GM23338 (cell line): Measurements from ENCODE around the gene TMEM59. TPM values are rescaled to one million over a fixed set of nuclear protein-coding genes. Genes with fewer than 3 reads are reported as not detected.

Experiments used
- ATAC-seq: fragments of 200-7000 bp; cut with Tn5 transposase; 3 replicates; pipeline ENCODE4 v1.9.1; 2020
- DNase-seq: peaks from one replicate; pipeline ENCODE4 v3.0.0-alpha.2; 2015; ENCODE audit warnings: low spot score
- H2AFZ ChIP-seq: fragments of 200-600 bp; sonication (generic); 2 replicates; pipeline ENCODE4 v1.8.0; 2016; ENCODE audit warnings: antibody characterized with exemption, mild to moderate bottlenecking, moderate library complexity
- H3F3A ChIP-seq: fragments of 200-600 bp; sonication (generic); replicated peaks from 2 replicates; pipeline ENCODE4 v1.8.0; 2017; ENCODE audit warnings: antibody characterized with exemption, mixed run types, low read depth
- H3K27ac ChIP-seq: fragments of 200-600 bp; sonication (generic); 2 replicates; pipeline ENCODE4 v1.6.1; 2016; ENCODE audit warnings: low read depth
- H3K27me3 ChIP-seq: fragments of 200-600 bp; sonication (generic); 2 replicates; pipeline ENCODE4 v1.8.0; 2016; ENCODE audit warnings: mild to moderate bottlenecking, mixed run types, moderate library complexity; ENCODE audit not compliant: insufficient read depth
- H3K36me3 ChIP-seq: fragments of 200-600 bp; sonication (generic); 2 replicates; pipeline ENCODE4 v1.8.0; 2016; ENCODE audit warnings: mild to moderate bottlenecking; ENCODE audit not compliant: insufficient read depth
- H3K4me1 ChIP-seq: fragments of 200-600 bp; sonication (generic); 2 replicates; pipeline ENCODE4 v1.8.0; 2016; ENCODE audit warnings: mild to moderate bottlenecking, moderate library complexity; ENCODE audit not compliant: insufficient read depth
- H3K4me2 ChIP-seq: fragments of 200-600 bp; sonication (generic); 2 replicates; pipeline ENCODE4 v1.7.1; 2017; ENCODE audit warnings: mixed run types
- H3K4me3 ChIP-seq: fragments of 200-600 bp; sonication (generic); 2 replicates; pipeline ENCODE4 v1.6.1; 2016; ENCODE audit warnings: mixed run types
- H3K79me2 ChIP-seq: fragments of 200-600 bp; sonication (generic); replicated peaks from 2 replicates; pipeline ENCODE4 v1.8.0; 2017; ENCODE audit warnings: mild to moderate bottlenecking; ENCODE audit not compliant: insufficient read depth
- H3K9me2 ChIP-seq: fragments of 200-600 bp; sonication (generic); 2 replicates; pipeline ENCODE4 v1.8.0; 2017; ENCODE audit not compliant: insufficient read depth
- H4K20me1 ChIP-seq: fragments of 200-600 bp; sonication (generic); replicated peaks from 2 replicates; pipeline ENCODE4 v1.8.0; 2017; ENCODE audit warnings: mild to moderate bottlenecking; ENCODE audit not compliant: insufficient read depth
- H3K27ac Mint-ChIP-seq: 2 replicates; pipeline ENCODE4 v1.8.0; 2020; ENCODE audit warnings: inconsistent platforms, mild to moderate bottlenecking, moderate library complexity, mixed read lengths
- H3K27me3 Mint-ChIP-seq: 3 replicates; pipeline ENCODE4 v1.8.0; 2022; ENCODE audit warnings: low read depth, mild to moderate bottlenecking, moderate library complexity, mixed read lengths, inconsistent platforms; ENCODE audit not compliant: insufficient read depth, poor library complexity
- H3K36me3 Mint-ChIP-seq: 3 replicates; pipeline ENCODE4 v1.8.0; 2021; ENCODE audit warnings: low read depth, mild to moderate bottlenecking, inconsistent platforms, moderate library complexity, mixed read lengths
- H3K4me1 Mint-ChIP-seq: 3 replicates; pipeline ENCODE4 v1.8.0; 2020; ENCODE audit warnings: mild to moderate bottlenecking, inconsistent platforms, mixed read lengths
- H3K4me3 Mint-ChIP-seq: 3 replicates; pipeline ENCODE4 v1.8.0; 2021; ENCODE audit warnings: moderate library complexity, mild to moderate bottlenecking, inconsistent platforms, mixed read lengths
- H3K9me3 Mint-ChIP-seq: 3 replicates; pipeline ENCODE4 v1.8.0; 2020; ENCODE audit warnings: moderate library complexity, mild to moderate bottlenecking, inconsistent platforms, mixed read lengths
- CREB1 ChIP-seq: fragments of 250-450 bp; sonication (Bioruptor Pico); IDR thresholded peaks from 2 replicates; pipeline ENCODE4 v1.5.0; 2020; ENCODE audit warnings: low read depth, mild to moderate bottlenecking, moderate library complexity
- EZH2 ChIP-seq: fragments of 200-600 bp; sonication (generic); IDR thresholded peaks from one replicate; pipeline ENCODE4 v1.8.0; 2017; ENCODE audit warnings: antibody characterized with exemption, mild to moderate bottlenecking, low read depth; ENCODE audit not compliant: unreplicated experiment
- EZH2phosphoT487 ChIP-seq: fragments of 200-600 bp; sonication (generic); IDR thresholded peaks from one replicate; pipeline ENCODE4 v1.8.1; 2018; ENCODE audit warnings: antibody characterized with exemption; ENCODE audit not compliant: unreplicated experiment
- NANOG ChIP-seq: IDR thresholded peaks from 2 replicates; pipeline ENCODE4 v1.6.1; 2016; ENCODE audit warnings: antibody characterized with exemption, borderline replicate concordance
- POLR2AphosphoS5 ChIP-seq: IDR thresholded peaks from 2 replicates; pipeline ENCODE4 v1.6.1; 2016; ENCODE audit warnings: antibody characterized with exemption, low read depth
- ZNF114 ChIP-seq: fragments of 250-450 bp; sonication (Bioruptor Pico); IDR thresholded peaks from 2 replicates; pipeline ENCODE4 v1.5.0; 2020; ENCODE audit warnings: mild to moderate bottlenecking, moderate library complexity
- ZNF331 ChIP-seq: fragments of 250-450 bp; sonication (Bioruptor Pico); IDR thresholded peaks from 2 replicates; pipeline ENCODE4 v1.5.0; 2020; ENCODE audit warnings: low read depth, mild to moderate bottlenecking, moderate library complexity
- polyA plus RNA-seq: library from polyadenylated mRNA; unstranded; fragments of >200 nt; fragmentation: Nextera tagmentation; extraction: Ambion mirVana; gene quantifications from 2 replicates; pipeline ENCODE4 v1.2.1, GENCODE V29; 2016
- total RNA-seq: library from RNA; depleted of rRNA; stranded (reverse); fragments of >200 nt; shearing (Covaris generic); gene quantifications from 2 replicates; pipeline ENCODE4 v1.2.3, GENCODE V29; 2014
- TF ChIP-seq, protein P1 (sequence below): IDR thresholded peaks from one replicate; pipeline ENCODE4 v1.6.1; 2018; ENCODE audit warnings: antibody characterized with exemption; ENCODE audit not compliant: unreplicated experiment
- TF ChIP-seq, protein P2 (sequence below): IDR thresholded peaks from 2 replicates; pipeline ENCODE4 v1.6.1; 2016; ENCODE audit warnings: antibody characterized with exemption
- TF ChIP-seq, protein P3 (sequence below), 2 experiments: fragments of 200-600 bp in 1 of 2; sonication (generic) in 1 of 2; conservative IDR thresholded peaks; 2 replicates each; pipeline versions ENCODE4 v1.5.1 to v1.6.1; 2016 to 2017; ENCODE audit warnings: antibody characterized with exemption in 2 of 2, low read depth in 2 of 2, mild to moderate bottlenecking in 2 of 2, moderate library complexity in 1 of 2

Gene TMEM59
- total and polyA plus RNA-seq, 2 experiments from 2014 or later, result 81.9 to 132 TPM

DNA sequence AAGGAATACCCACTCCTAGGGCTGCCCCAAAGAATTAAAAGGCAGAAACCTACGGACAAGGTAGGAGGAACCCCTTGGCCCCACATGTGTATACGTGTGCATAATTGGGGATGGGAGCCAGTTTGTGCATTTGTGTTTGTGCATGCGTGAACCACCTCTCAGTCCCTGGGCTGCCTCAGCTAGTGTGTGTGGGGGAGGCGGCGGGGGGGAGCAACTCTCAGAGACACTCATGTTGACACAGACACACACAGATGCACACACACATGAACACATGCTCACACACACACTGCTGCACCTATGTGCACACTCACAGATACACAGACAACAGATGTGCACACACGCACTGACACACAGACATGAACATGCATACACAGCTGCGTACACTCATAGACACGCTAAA lies 40.1 kb downstream of the TMEM59 start:
- H3K27me3 Mint-ChIP-seq, result peaks cover 8% of the 10 kb centered on the region
- Histone ChIP-seq H3K27ac (no peak overlapping the region), H3K27me3 (no peaks in the 10 kb centered on the region)

DNA sequence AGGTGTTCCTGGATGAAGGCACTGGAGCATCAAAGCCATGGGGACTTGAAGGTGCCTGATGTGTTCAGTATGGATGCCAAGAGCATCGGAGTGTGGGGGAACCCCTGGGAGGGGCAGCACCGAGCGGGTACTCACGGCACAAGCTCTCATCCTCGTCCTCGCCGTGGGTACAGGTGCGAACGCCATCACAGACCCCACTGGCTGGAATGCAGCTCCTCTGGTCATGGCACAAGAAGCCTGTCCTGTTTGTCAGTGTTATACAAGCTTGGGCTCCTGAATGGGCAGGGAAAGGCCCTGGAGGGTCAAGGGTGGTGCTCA lies 41.0 kb downstream of the TMEM59 start:
- no peaks in the 10 kb centered on the region for H3K36me3 ChIP-seq
- peaks cover 7% of the 10 kb centered on the region for H3K27me3 Mint-ChIP-seq
- H3K4me1 Mint-ChIP-seq, result peaks cover 8% of the 10 kb centered on the region; the same call in 2 of the 3 replicates
- no peak overlapping the region for H3K4me3 Mint-ChIP-seq
- ATAC-seq (no peak), DNase-seq (no peak)
- H3F3A ChIP-seq, result no peaks in the 10 kb centered on the region
- no peaks in the 10 kb centered on the region for H3K9me3 Mint-ChIP-seq
- no peaks in the 10 kb centered on the region for H4K20me1 ChIP-seq
- no peaks in the 10 kb centered on the region; the same call in 1 of the 2 replicates for H3K9me2 ChIP-seq
- H3K27ac ChIP-seq, result no peak overlapping the region
- H3K79me2 ChIP-seq, result no peaks in the 10 kb centered on the region
- no peaks in the 10 kb centered on the region for H3K27me3 ChIP-seq
- H3K4me1 ChIP-seq, result no peaks in the 10 kb centered on the region
- H3K27ac Mint-ChIP-seq, result no peak overlapping the region
- H3K4me3 ChIP-seq, result no peak overlapping the region
- no peak overlapping the region for H3K4me2 ChIP-seq
- H3K36me3 Mint-ChIP-seq, result no peaks in the 10 kb centered on the region
- no peak overlapping the region for H2AFZ ChIP-seq
- TF ChIP-seq ZNF114, result no peak
- TF ChIP-seq ZNF331 (CRISPR knock-in tag), result no peak
- TF ChIP-seq NANOG, result no peak
- TF ChIP-seq, protein P1, sequence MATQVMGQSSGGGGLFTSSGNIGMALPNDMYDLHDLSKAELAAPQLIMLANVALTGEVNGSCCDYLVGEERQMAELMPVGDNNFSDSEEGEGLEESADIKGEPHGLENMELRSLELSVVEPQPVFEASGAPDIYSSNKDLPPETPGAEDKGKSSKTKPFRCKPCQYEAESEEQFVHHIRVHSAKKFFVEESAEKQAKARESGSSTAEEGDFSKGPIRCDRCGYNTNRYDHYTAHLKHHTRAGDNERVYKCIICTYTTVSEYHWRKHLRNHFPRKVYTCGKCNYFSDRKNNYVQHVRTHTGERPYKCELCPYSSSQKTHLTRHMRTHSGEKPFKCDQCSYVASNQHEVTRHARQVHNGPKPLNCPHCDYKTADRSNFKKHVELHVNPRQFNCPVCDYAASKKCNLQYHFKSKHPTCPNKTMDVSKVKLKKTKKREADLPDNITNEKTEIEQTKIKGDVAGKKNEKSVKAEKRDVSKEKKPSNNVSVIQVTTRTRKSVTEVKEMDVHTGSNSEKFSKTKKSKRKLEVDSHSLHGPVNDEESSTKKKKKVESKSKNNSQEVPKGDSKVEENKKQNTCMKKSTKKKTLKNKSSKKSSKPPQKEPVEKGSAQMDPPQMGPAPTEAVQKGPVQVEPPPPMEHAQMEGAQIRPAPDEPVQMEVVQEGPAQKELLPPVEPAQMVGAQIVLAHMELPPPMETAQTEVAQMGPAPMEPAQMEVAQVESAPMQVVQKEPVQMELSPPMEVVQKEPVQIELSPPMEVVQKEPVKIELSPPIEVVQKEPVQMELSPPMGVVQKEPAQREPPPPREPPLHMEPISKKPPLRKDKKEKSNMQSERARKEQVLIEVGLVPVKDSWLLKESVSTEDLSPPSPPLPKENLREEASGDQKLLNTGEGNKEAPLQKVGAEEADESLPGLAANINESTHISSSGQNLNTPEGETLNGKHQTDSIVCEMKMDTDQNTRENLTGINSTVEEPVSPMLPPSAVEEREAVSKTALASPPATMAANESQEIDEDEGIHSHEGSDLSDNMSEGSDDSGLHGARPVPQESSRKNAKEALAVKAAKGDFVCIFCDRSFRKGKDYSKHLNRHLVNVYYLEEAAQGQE, result no peak
- no peak for TF ChIP-seq EZH2phosphoT487
- TF ChIP-seq, protein P2, sequence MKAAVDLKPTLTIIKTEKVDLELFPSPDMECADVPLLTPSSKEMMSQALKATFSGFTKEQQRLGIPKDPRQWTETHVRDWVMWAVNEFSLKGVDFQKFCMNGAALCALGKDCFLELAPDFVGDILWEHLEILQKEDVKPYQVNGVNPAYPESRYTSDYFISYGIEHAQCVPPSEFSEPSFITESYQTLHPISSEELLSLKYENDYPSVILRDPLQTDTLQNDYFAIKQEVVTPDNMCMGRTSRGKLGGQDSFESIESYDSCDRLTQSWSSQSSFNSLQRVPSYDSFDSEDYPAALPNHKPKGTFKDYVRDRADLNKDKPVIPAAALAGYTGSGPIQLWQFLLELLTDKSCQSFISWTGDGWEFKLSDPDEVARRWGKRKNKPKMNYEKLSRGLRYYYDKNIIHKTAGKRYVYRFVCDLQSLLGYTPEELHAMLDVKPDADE, result no peak
- TF ChIP-seq EZH2, result no peak
- no peak for TF ChIP-seq POLR2AphosphoS5
- no peak for TF ChIP-seq CREB1
- TF ChIP-seq, protein P3, sequence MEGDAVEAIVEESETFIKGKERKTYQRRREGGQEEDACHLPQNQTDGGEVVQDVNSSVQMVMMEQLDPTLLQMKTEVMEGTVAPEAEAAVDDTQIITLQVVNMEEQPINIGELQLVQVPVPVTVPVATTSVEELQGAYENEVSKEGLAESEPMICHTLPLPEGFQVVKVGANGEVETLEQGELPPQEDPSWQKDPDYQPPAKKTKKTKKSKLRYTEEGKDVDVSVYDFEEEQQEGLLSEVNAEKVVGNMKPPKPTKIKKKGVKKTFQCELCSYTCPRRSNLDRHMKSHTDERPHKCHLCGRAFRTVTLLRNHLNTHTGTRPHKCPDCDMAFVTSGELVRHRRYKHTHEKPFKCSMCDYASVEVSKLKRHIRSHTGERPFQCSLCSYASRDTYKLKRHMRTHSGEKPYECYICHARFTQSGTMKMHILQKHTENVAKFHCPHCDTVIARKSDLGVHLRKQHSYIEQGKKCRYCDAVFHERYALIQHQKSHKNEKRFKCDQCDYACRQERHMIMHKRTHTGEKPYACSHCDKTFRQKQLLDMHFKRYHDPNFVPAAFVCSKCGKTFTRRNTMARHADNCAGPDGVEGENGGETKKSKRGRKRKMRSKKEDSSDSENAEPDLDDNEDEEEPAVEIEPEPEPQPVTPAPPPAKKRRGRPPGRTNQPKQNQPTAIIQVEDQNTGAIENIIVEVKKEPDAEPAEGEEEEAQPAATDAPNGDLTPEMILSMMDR (conservative IDR thresholded peaks at IDR 0.05; ENCODE audit: low read depth in 2 of 2), result no peak

More for the DNA sequence above, 40.1 kb downstream of the TMEM59 start:
- H3F3A ChIP-seq, result no peaks in the 10 kb centered on the region
- no peak overlapping the region for H3K4me3 ChIP-seq
- H3K36me3 ChIP-seq, result no peaks in the 10 kb centered on the region
- no peaks in the 10 kb centered on the region for H3K79me2 ChIP-seq
- H2AFZ ChIP-seq, result no peak overlapping the region
- Mint-ChIP-seq H3K27ac (no peak overlapping the region), H3K4me3 (no peak overlapping the region), H3K9me3 (no peaks in the 10 kb centered on the region), H3K36me3 (no peaks in the 10 kb centered on the region), H3K4me1 (peaks cover 8% of the 10 kb centered on the region)
- no peaks in the 10 kb centered on the region for H3K4me1 ChIP-seq
- H3K9me2 ChIP-seq, result no peaks in the 10 kb centered on the region; the same call in 1 of the 2 replicates
- ATAC-seq (no peak), DNase-seq (no peak)
- no peak for TF ChIP-seq ZNF114
- TF ChIP-seq, protein P1, result no peak
- no peak overlapping the region for H3K4me2 ChIP-seq
- H4K20me1 ChIP-seq, result no peaks in the 10 kb centered on the region
